WTC11 (cell line): ENCODE data around the gene ETS1.

Experiments
- CREB1 ChIP-seq: sonication (generic); formaldehyde crosslinking; IDR thresholded peaks from 2 replicates; pipeline ENCODE4 v1.8.0; 2023; ENCODE audit warnings: mild to moderate bottlenecking, missing genetic modification reagents
- GRHL2 ChIP-seq: fragments of 250-450 bp; sonication (Bioruptor Pico); IDR thresholded peaks from 2 replicates; pipeline ENCODE4 v1.8.0; 2022; ENCODE audit warnings: mild to moderate bottlenecking, moderate library complexity; ENCODE audit not compliant: insufficient replicate concordance, severe bottlenecking
- NFYB ChIP-seq: sonication (generic); formaldehyde crosslinking; conservative IDR thresholded peaks from 2 replicates; pipeline ENCODE4 v1.8.0; 2022; ENCODE audit warnings: low read depth, missing genetic modification reagents
- TF ChIP-seq, protein P1 (sequence below): sonication (generic); formaldehyde crosslinking; IDR thresholded peaks from 2 replicates; pipeline ENCODE4 v1.8.1; 2023; ENCODE audit warnings: mild to moderate bottlenecking, moderate library complexity, missing genetic modification reagents
- TF ChIP-seq, protein P2 (sequence below): fragments of 200-600 bp; IDR thresholded peaks from 2 replicates; pipeline ENCODE4 v1.8.0; 2022; ENCODE audit warnings: antibody characterized with exemption
- TF ChIP-seq, protein P3 (sequence below): sonication (generic); formaldehyde crosslinking; IDR thresholded peaks from 2 replicates; pipeline ENCODE4 v1.8.0; 2022; ENCODE audit warnings: missing genetic modification reagents
- TF ChIP-seq, protein P4 (sequence below): sonication (generic); formaldehyde crosslinking; IDR thresholded peaks from 2 replicates; pipeline ENCODE4 v1.8.1; 2023; ENCODE audit warnings: mild to moderate bottlenecking, missing genetic modification reagents, moderate library complexity

DNA sequence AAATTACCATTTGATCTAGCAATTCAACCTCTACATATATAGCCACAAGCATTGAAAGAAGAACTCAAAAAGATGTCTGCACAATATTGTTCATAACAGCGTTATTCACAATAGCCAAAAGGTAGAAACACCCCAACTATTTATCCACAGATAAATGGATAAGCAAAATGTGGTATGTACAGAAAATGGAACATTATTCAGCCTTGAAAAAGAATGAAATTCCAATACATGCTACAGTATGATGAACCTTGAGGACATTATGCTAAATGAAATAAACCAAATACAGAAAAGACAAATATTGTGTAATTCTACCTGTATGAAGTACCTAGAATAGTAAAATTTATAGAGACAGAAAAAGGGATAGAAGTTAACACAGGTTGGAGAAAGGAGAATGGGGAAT is 2.6 kb upstream of the ETS1 start:
- no peak for TF ChIP-seq CREB1
- TF ChIP-seq, protein P1, sequence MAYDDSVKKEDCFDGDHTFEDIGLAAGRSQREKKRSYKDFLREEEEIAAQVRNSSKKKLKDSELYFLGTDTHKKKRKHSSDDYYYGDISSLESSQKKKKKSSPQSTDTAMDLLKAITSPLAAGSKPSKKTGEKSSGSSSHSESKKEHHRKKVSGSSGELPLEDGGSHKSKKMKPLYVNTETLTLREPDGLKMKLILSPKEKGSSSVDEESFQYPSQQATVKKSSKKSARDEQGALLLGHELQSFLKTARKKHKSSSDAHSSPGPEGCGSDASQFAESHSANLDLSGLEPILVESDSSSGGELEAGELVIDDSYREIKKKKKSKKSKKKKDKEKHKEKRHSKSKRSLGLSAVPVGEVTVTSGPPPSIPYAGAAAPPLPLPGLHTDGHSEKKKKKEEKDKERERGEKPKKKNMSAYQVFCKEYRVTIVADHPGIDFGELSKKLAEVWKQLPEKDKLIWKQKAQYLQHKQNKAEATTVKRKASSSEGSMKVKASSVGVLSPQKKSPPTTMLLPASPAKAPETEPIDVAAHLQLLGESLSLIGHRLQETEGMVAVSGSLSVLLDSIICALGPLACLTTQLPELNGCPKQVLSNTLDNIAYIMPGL = no peak
- TF ChIP-seq, protein P2, sequence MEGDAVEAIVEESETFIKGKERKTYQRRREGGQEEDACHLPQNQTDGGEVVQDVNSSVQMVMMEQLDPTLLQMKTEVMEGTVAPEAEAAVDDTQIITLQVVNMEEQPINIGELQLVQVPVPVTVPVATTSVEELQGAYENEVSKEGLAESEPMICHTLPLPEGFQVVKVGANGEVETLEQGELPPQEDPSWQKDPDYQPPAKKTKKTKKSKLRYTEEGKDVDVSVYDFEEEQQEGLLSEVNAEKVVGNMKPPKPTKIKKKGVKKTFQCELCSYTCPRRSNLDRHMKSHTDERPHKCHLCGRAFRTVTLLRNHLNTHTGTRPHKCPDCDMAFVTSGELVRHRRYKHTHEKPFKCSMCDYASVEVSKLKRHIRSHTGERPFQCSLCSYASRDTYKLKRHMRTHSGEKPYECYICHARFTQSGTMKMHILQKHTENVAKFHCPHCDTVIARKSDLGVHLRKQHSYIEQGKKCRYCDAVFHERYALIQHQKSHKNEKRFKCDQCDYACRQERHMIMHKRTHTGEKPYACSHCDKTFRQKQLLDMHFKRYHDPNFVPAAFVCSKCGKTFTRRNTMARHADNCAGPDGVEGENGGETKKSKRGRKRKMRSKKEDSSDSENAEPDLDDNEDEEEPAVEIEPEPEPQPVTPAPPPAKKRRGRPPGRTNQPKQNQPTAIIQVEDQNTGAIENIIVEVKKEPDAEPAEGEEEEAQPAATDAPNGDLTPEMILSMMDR = no peak
- TF ChIP-seq, protein P3, sequence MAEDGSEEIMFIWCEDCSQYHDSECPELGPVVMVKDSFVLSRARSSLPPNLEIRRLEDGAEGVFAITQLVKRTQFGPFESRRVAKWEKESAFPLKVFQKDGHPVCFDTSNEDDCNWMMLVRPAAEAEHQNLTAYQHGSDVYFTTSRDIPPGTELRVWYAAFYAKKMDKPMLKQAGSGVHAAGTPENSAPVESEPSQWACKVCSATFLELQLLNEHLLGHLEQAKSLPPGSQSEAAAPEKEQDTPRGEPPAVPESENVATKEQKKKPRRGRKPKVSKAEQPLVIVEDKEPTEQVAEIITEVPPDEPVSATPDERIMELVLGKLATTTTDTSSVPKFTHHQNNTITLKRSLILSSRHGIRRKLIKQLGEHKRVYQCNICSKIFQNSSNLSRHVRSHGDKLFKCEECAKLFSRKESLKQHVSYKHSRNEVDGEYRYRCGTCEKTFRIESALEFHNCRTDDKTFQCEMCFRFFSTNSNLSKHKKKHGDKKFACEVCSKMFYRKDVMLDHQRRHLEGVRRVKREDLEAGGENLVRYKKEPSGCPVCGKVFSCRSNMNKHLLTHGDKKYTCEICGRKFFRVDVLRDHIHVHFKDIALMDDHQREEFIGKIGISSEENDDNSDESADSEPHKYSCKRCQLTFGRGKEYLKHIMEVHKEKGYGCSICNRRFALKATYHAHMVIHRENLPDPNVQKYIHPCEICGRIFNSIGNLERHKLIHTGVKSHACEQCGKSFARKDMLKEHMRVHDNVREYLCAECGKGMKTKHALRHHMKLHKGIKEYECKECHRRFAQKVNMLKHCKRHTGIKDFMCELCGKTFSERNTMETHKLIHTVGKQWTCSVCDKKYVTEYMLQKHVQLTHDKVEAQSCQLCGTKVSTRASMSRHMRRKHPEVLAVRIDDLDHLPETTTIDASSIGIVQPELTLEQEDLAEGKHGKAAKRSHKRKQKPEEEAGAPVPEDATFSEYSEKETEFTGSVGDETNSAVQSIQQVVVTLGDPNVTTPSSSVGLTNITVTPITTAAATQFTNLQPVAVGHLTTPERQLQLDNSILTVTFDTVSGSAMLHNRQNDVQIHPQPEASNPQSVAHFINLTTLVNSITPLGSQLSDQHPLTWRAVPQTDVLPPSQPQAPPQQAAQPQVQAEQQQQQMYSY (CRISPR knock-in tag) = no peak
- TF ChIP-seq GRHL2 (CRISPR knock-in tag) = no peak
- TF ChIP-seq, protein P4, sequence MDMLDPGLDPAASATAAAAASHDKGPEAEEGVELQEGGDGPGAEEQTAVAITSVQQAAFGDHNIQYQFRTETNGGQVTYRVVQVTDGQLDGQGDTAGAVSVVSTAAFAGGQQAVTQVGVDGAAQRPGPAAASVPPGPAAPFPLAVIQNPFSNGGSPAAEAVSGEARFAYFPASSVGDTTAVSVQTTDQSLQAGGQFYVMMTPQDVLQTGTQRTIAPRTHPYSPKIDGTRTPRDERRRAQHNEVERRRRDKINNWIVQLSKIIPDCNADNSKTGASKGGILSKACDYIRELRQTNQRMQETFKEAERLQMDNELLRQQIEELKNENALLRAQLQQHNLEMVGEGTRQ (CRISPR knock-in tag) = no peak
- TF ChIP-seq NFYB (CRISPR knock-in tag) = no peak
